HEK293T (cell line): ENCODE results near the gene CIB4.

Experiments used
- ARNT ChIP-seq: fragments of 450-650 bp; IDR thresholded peaks from 2 replicates; pipeline ENCODE4 v1.6.1; 2017; ENCODE audit warnings: mild to moderate bottlenecking
- BHLHE40 ChIP-seq: fragments of 450-650 bp; IDR thresholded peaks from 2 replicates; pipeline ENCODE4 v1.6.1; 2016; ENCODE audit warnings: mild to moderate bottlenecking, moderate library complexity, borderline replicate concordance
- CTBP1 ChIP-seq: fragments of 450-650 bp; IDR thresholded peaks from 2 replicates; pipeline ENCODE4 v1.6.1; 2016; ENCODE audit warnings: borderline replicate concordance
- FOXA1 ChIP-seq: fragments of 450-650 bp; IDR thresholded peaks from 2 replicates; pipeline ENCODE4 v1.6.1; 2016; ENCODE audit warnings: mild to moderate bottlenecking
- FOXK2 ChIP-seq: fragments of 450-650 bp; IDR thresholded peaks from 2 replicates; pipeline ENCODE4 v1.6.1; 2016; ENCODE audit warnings: mild to moderate bottlenecking
- FOXM1 ChIP-seq: fragments of 450-650 bp; IDR thresholded peaks from 2 replicates; pipeline ENCODE4 v1.6.1; 2017; ENCODE audit warnings: mild to moderate bottlenecking, borderline replicate concordance
- L3MBTL2 ChIP-seq: fragments of 450-650 bp; conservative IDR thresholded peaks from 2 replicates; pipeline ENCODE4 v1.6.1; 2016; ENCODE audit warnings: mild to moderate bottlenecking
- NFRKB ChIP-seq: fragments of 450-650 bp; IDR thresholded peaks from 2 replicates; pipeline ENCODE4 v1.6.1; 2016; ENCODE audit warnings: mild to moderate bottlenecking, moderate library complexity
- SP1 ChIP-seq: fragments of 450-650 bp; IDR thresholded peaks from 2 replicates; pipeline ENCODE4 v1.6.1; 2017
- SUZ12 ChIP-seq: fragments of 450-650 bp; IDR thresholded peaks from 2 replicates; pipeline ENCODE4 v1.6.1; 2016; ENCODE audit warnings: mild to moderate bottlenecking
- TARDBP ChIP-seq: fragments of 450-650 bp; IDR thresholded peaks from 2 replicates; pipeline ENCODE4 v1.6.1; 2016
- TF ChIP-seq, protein P1 (sequence below): fragments of 450-650 bp; IDR thresholded peaks from 2 replicates; pipeline ENCODE4 v1.6.1; 2016

DNA sequence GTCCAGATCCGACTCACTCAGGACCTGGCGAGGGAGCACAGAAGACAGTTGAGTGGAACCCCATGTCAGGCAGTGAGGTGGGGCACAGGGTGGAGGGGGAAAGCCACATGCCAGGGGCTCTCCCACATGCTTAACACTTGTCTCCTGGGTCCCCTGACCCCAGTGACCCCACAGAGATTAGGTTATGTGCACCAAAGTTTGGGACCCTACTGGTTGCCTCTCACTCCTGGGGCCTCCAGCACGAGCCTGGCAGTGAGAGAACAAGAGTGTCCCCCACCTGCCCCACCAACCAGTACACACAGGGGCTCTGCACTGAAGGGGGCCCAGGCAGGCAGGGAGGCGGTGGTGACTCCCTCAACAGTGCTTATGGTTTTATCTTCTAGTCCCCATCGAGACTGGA is 58.3 kb downstream of the CIB4 start:
- TF ChIP-seq SP1 (no peak), NFRKB (no peak), TARDBP (no peak), FOXA1 (no peak), FOXK2 (no peak), ARNT (no peak), FOXM1 (no peak), L3MBTL2 (no peak), SUZ12 (no peak), CTBP1 (no peak), BHLHE40 (no peak)
- TF ChIP-seq, protein P1, sequence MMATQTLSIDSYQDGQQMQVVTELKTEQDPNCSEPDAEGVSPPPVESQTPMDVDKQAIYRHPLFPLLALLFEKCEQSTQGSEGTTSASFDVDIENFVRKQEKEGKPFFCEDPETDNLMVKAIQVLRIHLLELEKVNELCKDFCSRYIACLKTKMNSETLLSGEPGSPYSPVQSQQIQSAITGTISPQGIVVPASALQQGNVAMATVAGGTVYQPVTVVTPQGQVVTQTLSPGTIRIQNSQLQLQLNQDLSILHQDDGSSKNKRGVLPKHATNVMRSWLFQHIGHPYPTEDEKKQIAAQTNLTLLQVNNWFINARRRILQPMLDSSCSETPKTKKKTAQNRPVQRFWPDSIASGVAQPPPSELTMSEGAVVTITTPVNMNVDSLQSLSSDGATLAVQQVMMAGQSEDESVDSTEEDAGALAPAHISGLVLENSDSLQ, result no peak
